Activated T-helper 1 cell treated with Interleukin-2 at 50 U/mL for 16 hours (primary cell): ENCODE data around the gene VPS45.
"Not testable (repeated sequence)": the region's sequence is repeated elsewhere in the genome, so short reads cannot be mapped to it uniquely, and the experiment has no call there.

Experiments
- DNase-seq: peaks from one replicate; pipeline ENCODE4 v3.0.0-alpha.2; 2020; ENCODE audit warnings: low read depth

The VPS45 gene

GRCh38 chr1:150134537-150134936 is 67.0 kb downstream of the VPS45 start:
- DNase-seq = no peak

GRCh38 chr1:150135400-150135799 is 67.8 kb downstream of the VPS45 start:
- not testable (repeated sequence) for DNase-seq

- no peak for DNase-seq
Observed at GRCh38 chr1:150138044-150138443, 70.5 kb downstream of the VPS45 start.

- DNase-seq = no peak
Observed at GRCh38 chr1:150141452-150141851, 73.9 kb downstream of the VPS45 start.

GRCh38 chr1:150142083-150142482 is 74.5 kb downstream of the VPS45 start:
- DNase-seq = no peak

- DNase-seq = no peak
Observed at GRCh38 chr1:150144606-150145005, 77.0 kb downstream of the VPS45 start.

GRCh38 chr1:150146016-150146415 is 78.4 kb downstream of the VPS45 start:
- DNase-seq = not testable (repeated sequence)

- no peak for DNase-seq
Observed at GRCh38 chr1:150146849-150147542, 79.4 kb downstream of the VPS45 start.

- no peak for DNase-seq
Observed at GRCh38 chr1:150148837-150149270, 81.3 kb downstream of the VPS45 start.

GRCh38 chr1:150149271-150150132 is 81.9 kb downstream of the VPS45 start, which contains the start of gene PLEKHO1:
TSS of gene PLEKHO1 (plus strand) at chr1:150149916. CDS start at chr1:150150258, 342 bp downstream.
- peak; percentile 82 for DNase-seq

- DNase-seq = peak; percentile 24
Observed at GRCh38 chr1:150150133-150151021, 82.8 kb downstream of the VPS45 start.

GRCh38 chr1:150151291-150152181 is 84.0 kb downstream of the VPS45 start:
- peak; percentile 76 for DNase-seq

- no peak for DNase-seq
Observed at GRCh38 chr1:150152182-150152536, 84.6 kb downstream of the VPS45 start.

- no peak for DNase-seq
Observed at GRCh38 chr1:150152772-150153456, 85.3 kb downstream of the VPS45 start.

GRCh38 chr1:150154143-150154542 is 86.6 kb downstream of the VPS45 start:
- DNase-seq = no peak

- DNase-seq = no peak
Observed at GRCh38 chr1:150155413-150156071, 88.0 kb downstream of the VPS45 start.

GRCh38 chr1:150156868-150157603 is 89.5 kb downstream of the VPS45 start:
- DNase-seq = no peak

- no peak for DNase-seq
Observed at GRCh38 chr1:150159550-150159949, 92.0 kb downstream of the VPS45 start.

- DNase-seq = no peak
Observed at GRCh38 chr1:150160964-150161621, 93.5 kb downstream of the VPS45 start.
